ENCODE data around the gene IFNA16.

- TF ChIP-seq YY1 (IDR thresholded peaks at IDR 0.05; ENCODE audit: insufficient read depth, insufficient read length): no peak
- no peak for TF ChIP-seq ZNF274 (IDR thresholded peaks at IDR 0.05; ENCODE audit: low read depth, low read length)
Measured at GRCh38 chr9:21171351-21171750, 45.8 kb downstream of the IFNA16 start.

Data from NT2/D1 (cell line).